ENCODE data around the gene CCSER2.

CCSER2 gene

GRCh38 chr10:84542522-84543490, 214.4 kb downstream of the CCSER2 start:
- no peak for DNase-seq

GRCh38 chr10:84543948-84544347, 215.6 kb downstream of the CCSER2 start:
- DNase-seq: no peak

DNA sequence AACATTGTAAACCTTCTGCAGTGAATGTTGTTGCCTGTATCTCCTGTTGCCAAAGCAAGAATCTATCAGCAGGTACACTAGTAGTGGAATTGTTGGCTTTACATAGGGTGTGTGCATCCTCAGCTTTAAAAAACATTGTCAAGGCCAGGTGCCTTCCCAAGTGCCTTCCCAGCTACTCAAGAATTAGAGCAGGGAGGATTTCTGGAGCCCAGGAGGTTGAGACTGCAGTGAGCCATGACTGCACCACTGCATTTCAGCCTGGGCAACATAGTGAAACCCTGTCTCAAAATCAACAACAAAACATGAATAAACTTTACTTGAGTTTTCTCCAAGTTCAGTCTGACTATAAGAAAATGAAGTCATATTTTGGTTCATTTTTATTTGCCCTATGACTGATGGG, 217.3 kb downstream of the CCSER2 start:
- DNase-seq: no peak

DNA sequence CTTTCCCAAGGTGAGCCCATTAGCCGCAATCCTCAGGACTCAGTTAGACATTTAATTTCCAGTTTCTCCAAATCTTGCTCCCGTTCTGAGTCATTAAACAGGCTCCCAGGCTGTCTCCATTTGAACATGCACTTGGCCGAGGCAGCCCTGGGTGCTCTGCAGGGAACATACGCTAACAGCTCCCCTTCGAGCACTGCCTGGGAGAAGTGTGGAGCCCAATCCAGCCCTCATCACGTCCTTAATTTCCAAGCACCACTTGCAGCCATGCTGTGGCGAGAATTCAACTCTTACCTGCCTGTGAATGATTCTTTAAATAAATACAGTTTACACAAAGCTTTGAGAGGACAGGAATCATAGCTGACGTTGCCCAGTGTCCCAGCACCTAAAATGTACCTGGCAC, 218.2 kb downstream of the CCSER2 start:
- no peak for DNase-seq

- DNase-seq: no peak
Measured at GRCh38 chr10:84547616-84548015, 219.2 kb downstream of the CCSER2 start.

DNA sequence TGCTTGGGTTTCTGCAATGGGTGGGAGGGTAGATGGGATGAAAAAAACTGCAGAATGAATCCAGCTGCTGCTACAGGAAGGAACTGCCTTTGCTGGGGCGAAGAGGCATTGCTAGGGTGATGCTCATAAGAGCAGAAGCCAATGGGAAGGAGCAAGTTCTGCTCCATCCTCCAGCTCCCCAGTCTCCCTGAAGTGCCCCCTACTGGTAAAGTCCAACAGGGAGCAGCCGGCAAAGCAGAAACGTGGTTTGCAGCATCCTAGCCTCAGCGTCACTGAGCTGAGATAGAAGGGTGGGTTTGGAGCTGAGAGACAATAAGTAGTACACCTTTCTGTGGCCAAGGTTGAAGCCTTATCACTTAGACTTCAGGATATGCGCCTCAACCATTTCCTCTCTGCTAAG, 220.5 kb downstream of the CCSER2 start:
- DNase-seq: no peak

GRCh38 chr10:84549368-84550165, 221.2 kb downstream of the CCSER2 start:
- no peak for DNase-seq

DNA sequence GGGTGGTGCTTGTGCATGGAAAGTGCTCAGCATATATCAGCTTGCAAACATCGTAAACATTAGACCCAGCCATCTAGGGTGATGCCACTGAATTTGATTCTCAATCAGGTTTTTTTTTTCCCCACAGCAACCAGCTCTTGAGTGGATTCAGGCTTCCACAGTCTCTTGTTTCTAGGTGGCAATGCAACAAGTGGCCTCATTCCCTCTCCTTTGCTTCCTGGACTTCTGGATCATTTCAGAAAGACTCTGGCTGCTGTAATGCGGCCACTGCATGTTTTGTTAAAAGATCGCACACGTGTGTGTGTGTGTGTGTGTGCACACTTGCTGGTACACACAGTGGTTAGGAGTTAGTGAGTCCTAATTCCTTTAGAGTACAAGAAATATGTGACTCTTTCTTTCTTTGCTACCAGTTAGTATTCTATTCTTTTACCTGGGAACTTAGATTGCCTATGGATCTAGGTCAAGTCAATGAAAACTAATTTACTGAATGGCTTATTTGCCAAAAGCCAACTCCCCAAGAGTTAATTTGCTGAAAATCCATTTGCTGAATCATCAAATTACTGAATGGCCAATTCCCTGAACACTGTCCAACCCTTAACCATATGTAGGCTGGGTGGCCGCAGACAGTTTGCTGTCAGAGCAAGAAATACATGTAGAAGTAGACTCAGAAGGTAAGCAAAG, 222.5 kb downstream of the CCSER2 start:
- no peak for DNase-seq

DNA sequence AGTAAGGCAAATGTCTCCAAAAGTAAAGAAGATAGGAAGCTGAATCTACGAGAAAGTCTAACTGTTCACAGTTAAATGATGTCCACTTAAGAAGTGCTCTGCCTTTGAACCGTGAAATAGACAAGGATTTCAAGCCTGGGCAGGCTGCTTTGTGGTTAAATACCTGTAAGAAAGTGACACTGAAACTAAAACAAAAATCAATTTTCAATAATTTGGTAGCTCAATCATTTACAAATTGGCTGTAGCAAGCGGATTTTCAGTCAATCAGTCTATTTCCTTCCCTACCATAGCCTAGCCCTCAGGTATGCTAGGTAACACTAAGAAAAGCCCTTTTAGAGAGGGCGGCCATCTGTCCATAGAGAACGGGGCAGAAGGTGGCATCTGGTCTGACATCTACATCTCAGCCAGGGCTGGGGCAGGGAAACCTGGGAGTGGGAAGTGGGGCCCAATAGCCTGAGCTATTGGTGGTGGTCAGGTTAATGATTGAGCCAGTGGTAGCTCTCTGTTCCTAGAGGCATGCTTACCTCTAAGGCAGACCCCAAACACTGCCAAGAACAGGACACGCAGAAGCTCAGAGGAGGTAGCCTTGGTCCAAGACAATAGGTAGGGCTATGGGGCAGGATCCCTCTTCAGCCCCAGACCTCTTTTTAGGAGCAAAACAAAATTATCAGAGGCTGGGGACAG, 223.2 kb downstream of the CCSER2 start:
- no peak for DNase-seq

DNA sequence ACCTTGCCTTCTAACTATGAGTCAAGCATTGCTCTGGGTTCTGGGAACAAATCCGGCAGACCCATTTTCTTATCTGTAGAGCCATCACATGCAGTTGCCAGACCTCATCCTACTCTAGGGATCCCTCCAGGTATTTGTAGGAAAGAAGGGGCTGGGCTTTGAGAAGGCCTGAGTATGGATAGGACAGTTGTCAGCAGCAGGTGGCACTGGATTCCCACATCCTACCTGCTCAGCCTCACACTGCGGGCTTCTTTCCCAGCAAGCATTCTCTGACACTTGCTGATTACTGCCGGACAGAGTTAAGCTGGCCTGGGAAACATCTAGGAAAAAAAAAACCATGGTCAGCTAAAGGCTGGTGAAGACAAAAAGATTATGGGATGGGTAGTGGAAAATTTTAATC, 224.1 kb downstream of the CCSER2 start:
- DNase-seq: no peak

- no peak for DNase-seq
Measured at GRCh38 chr10:84562592-84562991, 234.2 kb downstream of the CCSER2 start.

- no peak for DNase-seq
Measured at GRCh38 chr10:84563355-84563754, 235.0 kb downstream of the CCSER2 start.

DNA sequence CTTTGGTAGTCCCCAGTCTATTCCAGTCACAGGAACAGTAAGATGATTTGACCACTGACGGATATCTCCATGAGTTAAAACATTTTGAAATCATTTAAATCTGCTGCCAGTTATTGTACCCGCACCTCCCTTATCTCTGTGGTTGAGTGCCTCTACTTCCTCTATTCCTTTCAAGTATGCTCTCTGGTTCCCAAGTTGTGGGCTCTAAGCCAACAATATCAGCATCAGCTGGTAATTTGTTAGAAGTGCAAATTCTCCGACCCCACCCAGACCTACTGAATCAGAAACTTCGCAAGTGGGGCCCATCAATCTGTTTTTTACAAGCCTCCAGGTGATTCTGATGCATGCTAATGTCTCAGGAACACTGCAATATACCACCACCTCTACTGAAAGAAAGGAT, 235.5 kb downstream of the CCSER2 start:
- DNase-seq: no peak

DNA sequence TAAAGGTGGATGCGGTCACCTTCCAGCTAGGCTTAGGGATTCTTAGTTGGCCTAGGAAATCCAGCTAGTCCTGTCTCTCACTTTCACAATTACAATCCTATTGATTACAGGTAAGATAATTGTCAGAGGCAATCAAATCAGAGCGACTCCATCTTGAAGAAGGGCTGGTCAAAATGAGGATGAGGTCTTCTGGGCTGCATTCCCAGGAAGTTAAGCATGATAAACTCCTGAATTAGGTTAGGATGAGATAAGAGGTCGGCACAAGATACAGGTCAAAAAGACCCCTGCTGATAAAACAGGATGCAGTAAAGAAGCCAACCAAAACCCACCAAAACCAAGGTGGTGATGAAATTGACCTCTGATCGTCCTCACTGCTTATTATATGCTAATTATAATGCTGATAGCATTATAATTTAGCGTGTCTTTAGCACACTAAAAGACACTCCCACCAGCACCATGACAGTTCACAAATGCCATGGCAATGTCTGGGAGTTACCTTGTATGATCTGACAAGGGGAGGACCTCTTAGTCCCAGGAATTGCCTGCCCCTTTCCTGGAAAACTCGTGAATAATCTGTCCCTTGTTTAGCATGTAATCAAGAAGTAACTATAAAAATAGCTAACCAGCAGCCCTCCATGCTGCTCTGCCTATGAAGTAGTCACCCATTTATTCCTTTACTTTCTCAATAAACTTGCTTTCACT, 237.6 kb downstream of the CCSER2 start:
- DNase-seq: no peak

DNA sequence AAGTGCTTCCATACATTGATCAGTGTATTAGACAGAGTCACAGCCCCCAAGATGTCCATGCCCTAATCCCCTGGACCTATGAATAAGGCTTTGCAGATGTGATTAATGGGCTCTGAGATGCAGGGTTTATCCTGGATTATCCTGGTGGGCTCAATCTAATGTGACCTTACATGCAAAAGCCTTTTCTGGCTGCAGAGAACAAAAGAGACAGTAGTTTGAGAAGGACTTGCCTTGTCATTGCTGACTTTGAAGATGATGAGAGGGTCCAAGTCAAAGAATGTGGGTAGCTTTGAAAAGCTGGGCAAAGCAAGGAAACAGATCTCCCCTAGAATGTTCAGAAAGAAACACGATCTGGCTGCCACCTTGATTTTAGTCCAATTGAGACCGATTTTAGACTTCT, 238.7 kb downstream of the CCSER2 start:
- DNase-seq: no peak

Data from hypothalamus (tissue), 51 donors.